Suppressor macrophage treated with lipopolysaccharide for 4 hours (primary cell): ENCODE measurements around the gene CACNA1H.
"Not testable (repeated sequence)": the region's sequence is repeated elsewhere in the genome, so short reads cannot be mapped to it uniquely, and the experiment has no call there.

Source experiments
- DNase-seq: peaks from one replicate; pipeline ENCODE4 v3.0.0-alpha.2; 2020

Gene CACNA1H

GRCh38 chr16:1230471-1231212, 77.7 kb downstream of the CACNA1H start:
- not testable (repeated sequence) for DNase-seq

GRCh38 chr16:1231301-1231700, 78.4 kb downstream of the CACNA1H start:
- DNase-seq: not testable (repeated sequence)

- DNase-seq: not testable (repeated sequence)
These were observed 79.3 kb downstream of the CACNA1H start for GRCh38 chr16:1232049-1232748.

GRCh38 chr16:1236659-1237058, 83.8 kb downstream of the CACNA1H start:
- DNase-seq: not testable (repeated sequence)

- no peak for DNase-seq
These were observed 85.1 kb downstream of the CACNA1H start for GRCh38 chr16:1237990-1238389.

GRCh38 chr16:1238909-1239308, 86.0 kb downstream of the CACNA1H start:
- DNase-seq: not testable (repeated sequence)

- DNase-seq: not testable (repeated sequence)
These were observed 86.7 kb downstream of the CACNA1H start for GRCh38 chr16:1239575-1239974.

GRCh38 chr16:1240436-1240835, 87.5 kb downstream of the CACNA1H start, which contains the start of gene TPSAB1:
TPSAB1 (plus strand) TSS chr16:1240705; CDS start chr16:1240939, 234 bp downstream.
- not testable (repeated sequence) for DNase-seq

- not testable (repeated sequence) for DNase-seq
These were observed 88.2 kb downstream of the CACNA1H start for GRCh38 chr16:1241081-1241480.

- DNase-seq: not testable (repeated sequence)
These were observed 90.5 kb downstream of the CACNA1H start for GRCh38 chr16:1243363-1243762.

- DNase-seq: not testable (repeated sequence)
These were observed 91.3 kb downstream of the CACNA1H start for GRCh38 chr16:1243907-1244850.

GRCh38 chr16:1244881-1245280, 92.0 kb downstream of the CACNA1H start:
- DNase-seq: peak; percentile 13

- DNase-seq: no peak
These were observed 92.6 kb downstream of the CACNA1H start for GRCh38 chr16:1245452-1246020.

GRCh38 chr16:1247903-1248537, 95.1 kb downstream of the CACNA1H start:
- not testable (repeated sequence) for DNase-seq

GRCh38 chr16:1249031-1249755, 96.3 kb downstream of the CACNA1H start:
- not testable (repeated sequence) for DNase-seq

- DNase-seq: not testable (repeated sequence)
These were observed 100.9 kb downstream of the CACNA1H start for GRCh38 chr16:1253701-1254364.

GRCh38 chr16:1254821-1255220, 101.9 kb downstream of the CACNA1H start:
- not testable (repeated sequence) for DNase-seq

GRCh38 chr16:1255276-1256122, 102.6 kb downstream of the CACNA1H start, which contains the start of gene TPSD1:
TPSD1 (plus strand) TSS chr16:1256069; CDS start chr16:1256281, 212 bp downstream.
- not testable (repeated sequence) for DNase-seq

- DNase-seq: not testable (repeated sequence)
These were observed 103.5 kb downstream of the CACNA1H start for GRCh38 chr16:1256296-1256873.
